Left renal cortex interstitium (tissue), 4 donors: Measurements from ENCODE around the gene RAN. TPM values are rescaled to one million over a fixed set of nuclear protein-coding genes. Genes with fewer than 3 reads are reported as not detected.
A peak's percentile ranks its signal among the peaks of the same experiment; 100 is the strongest.
"Not testable (repeated sequence)": the region's sequence is repeated elsewhere in the genome, so short reads cannot be mapped to it uniquely, and the experiment has no call there.

Source experiments
- DNase-seq, 4 donors: peaks; one replicate each; pipeline ENCODE4 v3.0.0-alpha.2; 2013; ENCODE audit warnings: low read depth in 4 of 4, low spot score in 2 of 4, missing footprints in 1 of 4
- polyA plus RNA-seq, 4 donors: library from polyadenylated mRNA; unstranded; fragments of 120-200 nt; gene quantifications; one replicate each; pipeline ENCODE4 v1.2.1, GENCODE V29; 2013; ENCODE audit not compliant: insufficient read length in 4 of 4

RAN gene
- polyA plus RNA-seq, result 100 to 1,000 TPM; 571 to 701 (median 636) TPM

DNA sequence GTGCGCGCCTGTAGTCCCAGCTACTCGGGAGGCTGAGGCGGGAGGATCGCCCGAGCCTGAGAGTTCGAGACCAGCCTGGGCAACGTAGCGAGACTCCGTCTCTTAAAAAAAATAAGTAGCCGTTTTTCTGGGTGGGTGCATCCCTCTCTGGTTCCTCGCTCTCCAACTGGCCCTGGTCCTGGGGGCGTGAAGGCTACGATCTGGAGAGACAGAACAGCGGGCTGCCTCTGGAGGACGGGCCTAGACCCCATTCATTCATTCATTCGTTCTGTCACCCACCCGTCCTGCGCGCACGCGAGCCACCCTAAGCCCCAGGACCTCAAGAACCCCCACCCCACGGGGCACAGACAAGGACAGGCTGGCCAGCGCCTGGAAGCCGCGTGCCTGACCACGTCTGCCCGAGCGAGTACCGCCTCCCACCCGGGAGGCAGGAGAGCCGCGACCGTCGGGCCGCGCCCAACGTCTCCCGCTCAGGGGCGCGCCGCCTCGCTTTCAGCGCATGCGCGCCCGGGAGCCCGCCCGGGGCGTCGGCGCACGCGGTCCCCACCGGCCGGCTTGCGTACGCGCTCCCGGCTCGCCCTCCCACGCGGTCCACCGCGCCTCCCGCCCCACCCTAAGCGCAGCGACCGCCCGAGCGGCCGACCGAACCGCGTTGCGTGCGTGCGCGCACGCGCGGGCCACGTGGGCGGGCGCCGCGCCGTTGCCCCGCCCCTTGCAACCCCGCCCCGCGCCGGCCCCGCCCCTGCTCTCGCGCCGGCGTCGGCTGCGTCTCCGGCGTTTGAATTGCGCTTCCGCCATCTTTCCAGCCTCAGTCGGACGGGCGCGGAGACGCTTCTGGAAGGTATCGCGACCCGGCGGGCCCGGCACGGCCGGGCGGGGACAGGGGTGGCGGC, at the start of gene RAN:
Gene RAN (plus strand): TSS at position 781 of the 893 bp plus-strand sequence. CDS start 528 bp downstream, outside the sequence.
- peak in 3 of 4 donors; percentile 67 to 82 (median 81) for DNase-seq

GRCh38 chr12:130825771-130826150, 46.1 kb upstream of the RAN start:
- DNase-seq, result no peak

DNA sequence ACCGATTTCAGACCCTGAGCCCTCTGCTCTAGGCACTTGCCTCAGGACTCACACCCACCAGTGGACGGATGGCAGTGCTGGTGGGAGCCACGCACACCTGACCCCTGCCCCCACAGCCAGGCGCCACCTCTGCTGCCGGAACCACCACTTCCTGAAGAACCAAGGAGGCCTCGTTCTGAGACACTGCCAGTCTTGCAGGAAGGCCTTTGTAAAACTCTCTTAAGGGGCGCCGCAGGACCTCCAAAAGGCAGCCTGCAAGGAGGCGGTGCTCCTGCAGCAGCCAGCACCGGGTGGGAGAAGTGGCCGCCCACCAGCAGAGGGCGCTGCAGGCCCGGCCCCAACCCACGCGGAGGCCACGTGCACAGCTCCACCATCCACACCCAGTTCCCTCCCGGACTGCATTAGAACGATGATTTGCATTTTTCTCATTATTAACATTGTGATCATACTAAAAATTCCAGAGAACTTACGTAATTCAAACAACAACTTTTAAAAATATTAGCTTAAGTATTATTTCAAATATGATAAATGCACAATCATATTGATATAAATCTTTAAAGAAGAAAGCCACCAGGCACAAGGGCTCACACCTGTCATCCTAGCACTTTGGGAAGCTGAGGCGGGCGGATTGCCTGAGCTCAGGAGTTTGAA, 45.6 kb upstream of the RAN start:
- DNase-seq, result no peak

DNA sequence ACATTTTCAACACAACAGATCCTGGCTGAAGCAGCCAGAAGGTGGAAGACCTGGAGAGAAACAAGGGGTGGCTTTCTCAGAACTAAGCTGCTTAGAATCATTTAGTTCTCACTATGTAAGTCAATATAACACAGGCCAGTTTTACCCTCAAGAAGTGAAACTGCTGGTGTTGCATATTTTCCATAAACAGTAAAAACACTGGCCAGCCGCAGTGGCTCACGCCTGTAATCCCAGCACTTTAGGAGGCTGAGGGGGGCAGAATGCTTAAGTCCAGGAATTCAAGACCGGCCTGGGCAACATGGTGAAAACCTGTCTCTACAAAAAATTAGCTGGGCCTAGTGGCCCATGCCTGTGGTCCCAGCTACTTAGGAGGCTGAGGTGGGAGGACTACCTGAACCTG, 44.4 kb upstream of the RAN start:
- no peak for DNase-seq

GRCh38 chr12:130828895-130829294, 43.0 kb upstream of the RAN start:
- DNase-seq, result no peak

DNA sequence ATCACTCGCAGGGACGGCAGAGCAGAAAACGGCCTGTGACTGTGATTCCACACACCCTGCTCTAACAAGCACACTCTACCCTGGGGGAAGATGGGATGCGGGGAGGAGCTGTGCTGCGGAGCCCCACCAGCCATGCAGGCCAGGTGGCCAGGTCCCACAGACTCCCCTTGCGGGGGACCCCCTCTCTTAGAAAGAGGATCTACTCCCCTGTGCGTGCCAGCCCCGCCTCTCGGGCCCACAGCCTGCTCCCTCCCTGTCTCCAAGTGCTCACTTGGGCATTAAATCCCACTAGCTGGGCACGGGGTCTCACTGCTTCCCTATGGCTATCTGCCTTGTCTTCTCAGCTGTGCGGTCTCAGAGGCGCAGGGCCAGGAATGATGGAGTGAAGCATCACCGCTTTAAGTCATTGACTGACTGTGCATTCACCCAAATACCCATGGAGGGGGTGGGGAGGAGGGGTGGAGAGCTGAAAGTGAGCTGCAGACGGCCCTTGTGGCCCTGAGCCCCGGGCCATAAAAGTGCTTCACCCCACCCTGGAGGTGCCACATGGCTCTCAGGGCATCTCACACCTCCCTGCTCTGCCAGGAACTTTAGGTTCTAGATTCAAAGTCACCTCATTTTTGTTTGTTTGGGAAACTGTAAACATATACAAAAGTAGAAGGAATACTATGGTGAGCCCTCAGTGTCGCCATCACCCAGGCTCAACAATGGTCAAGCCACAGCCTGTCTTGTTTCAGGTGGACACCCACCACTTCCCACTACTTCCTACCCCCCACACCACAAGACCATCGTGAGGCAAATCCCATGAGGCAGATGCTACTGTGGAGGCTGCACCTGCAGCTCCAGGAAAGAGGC, 42.2 kb upstream of the RAN start:
- no peak for DNase-seq

DNA sequence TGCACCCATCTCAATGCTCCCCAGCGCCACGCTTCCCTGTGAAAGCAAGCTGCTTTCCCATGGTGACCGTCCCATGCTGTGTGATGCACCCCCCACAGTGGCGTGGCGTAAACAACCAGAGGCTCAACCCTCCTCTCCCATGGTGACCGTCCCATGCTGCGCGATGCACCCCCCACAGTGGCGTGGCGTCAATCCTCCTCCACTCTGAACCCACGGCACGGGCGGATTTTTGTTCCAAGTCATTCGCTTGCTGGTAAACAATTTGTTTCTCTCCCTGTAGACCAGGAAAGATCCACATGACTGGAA, 41.7 kb upstream of the RAN start:
- DNase-seq, result no peak

DNA sequence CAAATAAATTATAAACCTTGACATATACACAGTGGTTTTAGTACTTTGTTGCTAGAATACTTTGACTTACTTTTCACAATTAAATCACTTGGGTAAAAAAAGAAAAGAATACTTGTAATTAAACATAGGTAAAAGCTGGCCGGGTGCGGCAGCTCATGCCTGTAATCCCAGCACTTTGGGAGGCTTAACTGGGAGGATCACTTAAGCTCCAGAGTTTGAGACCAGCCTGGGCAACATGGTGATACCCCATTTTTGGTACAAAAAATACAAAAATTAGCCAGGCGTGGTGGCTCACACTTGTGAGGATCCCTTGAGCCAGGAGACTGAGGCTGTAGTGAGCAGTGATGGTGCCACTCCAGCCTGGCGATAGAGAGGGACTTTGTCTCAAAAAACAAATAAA, 40.6 kb upstream of the RAN start:
- DNase-seq, result no peak

GRCh38 chr12:130831876-130832405, 39.9 kb upstream of the RAN start:
- no peak for DNase-seq

DNA sequence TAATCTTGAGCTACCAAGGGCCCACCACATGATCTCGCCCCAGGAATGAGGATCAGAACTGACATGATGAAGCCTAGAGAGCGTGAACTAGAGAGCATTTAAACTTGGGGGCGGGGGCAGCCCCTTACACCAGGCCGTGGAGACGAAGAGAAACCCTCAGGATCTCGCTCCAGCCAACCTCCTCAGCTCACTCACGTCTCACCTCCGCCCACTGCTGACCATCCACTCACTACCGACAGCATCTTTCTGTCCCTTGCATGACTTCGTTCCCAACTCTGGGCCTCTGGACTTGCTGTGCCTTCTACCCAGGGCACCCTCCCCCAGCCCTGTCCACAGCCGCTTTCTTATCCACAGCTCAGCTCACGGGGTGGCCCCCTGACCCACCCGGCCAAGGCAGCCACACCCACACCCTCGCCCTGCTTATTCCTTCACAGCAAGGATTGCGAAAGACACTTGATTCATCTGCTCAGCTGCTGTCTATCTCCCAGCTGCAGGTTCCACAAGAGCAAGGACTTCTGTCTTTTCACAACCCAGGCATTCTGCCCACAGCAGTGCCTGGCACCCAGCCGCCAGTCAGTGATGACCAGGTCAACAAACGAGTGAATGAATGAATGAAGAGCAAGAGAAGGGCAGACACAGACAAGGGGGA, 39.2 kb upstream of the RAN start:
- DNase-seq, result no peak

DNA sequence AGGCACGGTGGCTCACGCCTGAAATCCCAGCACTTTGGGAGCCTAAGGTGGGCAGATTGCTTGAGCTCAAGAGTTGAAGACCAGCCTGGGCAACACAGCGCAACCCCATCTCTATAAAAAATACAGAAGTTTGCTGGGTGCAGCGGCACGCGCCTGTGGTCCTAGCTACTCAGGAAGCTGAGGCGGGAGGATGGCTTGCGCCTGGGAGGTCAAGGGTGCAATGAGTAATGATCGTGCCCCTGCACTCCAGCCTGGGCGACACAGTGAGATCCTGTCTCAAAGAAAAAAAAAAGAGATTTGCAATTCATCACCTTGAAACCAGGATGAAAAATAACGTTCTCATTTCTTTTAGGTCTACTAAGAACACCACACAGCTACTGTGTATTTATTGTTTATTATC, 36.9 kb upstream of the RAN start:
- no peak for DNase-seq

DNA sequence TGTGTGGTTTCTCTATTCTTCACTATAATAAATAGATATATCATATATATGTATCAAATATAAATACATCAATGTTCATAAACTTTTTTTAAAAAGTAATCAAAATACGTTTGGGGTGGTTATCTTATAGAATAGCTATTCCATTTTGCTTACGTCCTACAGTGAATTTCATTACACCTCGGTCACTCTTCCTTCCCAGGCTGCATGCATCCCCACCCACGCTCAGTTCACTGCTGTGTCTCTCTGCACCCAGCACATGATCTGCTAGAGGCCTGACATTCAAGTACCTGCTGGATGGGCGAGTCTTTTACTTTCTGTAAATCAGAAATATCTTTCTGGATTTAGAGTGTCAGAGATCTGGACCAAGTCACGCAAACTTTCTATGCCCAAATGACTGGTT, 36.4 kb upstream of the RAN start:
- DNase-seq, result no peak

DNA sequence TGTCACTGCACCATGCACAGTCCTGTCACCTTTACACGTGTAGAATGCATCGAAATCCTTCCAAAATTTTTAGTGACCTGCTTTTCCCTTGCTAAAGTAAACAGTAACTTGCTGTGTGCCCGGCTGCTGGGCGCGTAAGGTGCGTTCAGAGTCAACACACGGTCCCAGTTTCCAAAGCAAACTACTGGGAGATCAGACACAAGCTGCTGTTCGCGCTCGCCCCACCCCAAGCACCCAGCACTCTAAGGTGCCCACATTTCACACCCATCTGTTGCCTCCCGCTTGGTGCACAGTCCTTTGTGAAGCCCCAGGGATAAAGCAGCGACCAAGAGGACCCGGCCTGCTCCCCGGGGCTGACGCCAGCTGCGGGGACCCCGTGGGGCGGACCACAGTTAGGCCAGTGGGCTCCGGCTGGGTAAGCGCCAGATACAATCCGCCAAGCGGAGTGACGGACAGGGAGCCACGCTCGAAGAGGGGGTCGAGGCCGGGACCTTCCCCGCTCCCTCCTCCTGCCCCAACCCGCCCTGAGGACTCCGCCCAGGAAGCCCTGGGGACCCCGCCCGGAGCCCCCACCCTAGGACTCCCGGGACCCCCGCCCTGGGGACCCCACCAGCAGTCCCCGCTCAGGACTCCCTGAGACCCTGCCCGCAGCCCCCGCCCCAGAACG, 33.4 kb upstream of the RAN start:
- DNase-seq, result no peak

DNA sequence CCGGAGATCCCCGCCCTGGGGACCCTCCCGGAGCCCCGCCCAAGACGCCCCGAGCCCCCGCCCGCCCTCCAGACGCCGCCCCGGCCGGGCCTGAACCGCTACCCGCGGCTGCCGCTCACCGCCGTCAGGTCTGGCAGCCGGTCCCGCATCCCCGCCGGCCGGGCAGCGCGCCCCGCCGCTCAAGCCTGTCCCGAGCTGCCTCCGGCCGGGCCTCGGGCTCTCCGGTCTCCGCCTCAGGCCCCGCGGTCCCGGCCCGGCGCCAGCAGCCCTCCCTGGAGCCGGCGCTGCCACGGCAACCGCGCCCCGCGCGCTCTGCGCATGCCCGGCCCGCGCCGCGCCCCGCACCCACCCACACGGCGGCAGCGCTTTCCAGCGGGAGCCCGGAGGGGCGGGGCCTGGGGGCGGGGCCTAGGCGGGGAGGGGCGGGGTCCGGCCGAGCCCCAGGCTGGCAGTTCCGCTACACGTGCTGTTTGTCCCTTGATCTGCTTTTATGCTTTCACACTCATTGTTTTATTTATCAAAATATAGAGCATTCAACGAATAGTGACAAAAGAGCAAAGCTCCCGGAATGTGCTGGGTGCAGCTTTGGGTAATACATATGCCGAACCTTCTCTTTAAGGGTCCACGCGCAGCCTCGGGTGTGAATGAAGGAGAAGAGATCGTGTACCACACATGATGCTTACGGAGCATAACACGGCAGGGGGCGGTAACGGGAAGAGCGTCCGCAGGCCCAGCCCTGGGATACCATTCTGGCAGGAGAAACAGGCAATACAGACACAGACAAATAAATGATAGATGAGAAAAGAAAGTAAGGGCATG, 32.7 kb upstream of the RAN start, which contains the start of gene STX2:
Gene STX2 (minus strand): TSS at position 300 of the 819 bp plus-strand sequence. CDS start 151 bp downstream, at position 149.
- peak in 2 of 4 donors; percentile 63 to 73 for DNase-seq

GRCh38 chr12:130839770-130840404, 32.0 kb upstream of the RAN start:
- DNase-seq, result peak in 1 of 4 donors; percentile 50

- DNase-seq, result no peak
Observed at GRCh38 chr12:130846369-130846768, 25.5 kb upstream of the RAN start.

DNA sequence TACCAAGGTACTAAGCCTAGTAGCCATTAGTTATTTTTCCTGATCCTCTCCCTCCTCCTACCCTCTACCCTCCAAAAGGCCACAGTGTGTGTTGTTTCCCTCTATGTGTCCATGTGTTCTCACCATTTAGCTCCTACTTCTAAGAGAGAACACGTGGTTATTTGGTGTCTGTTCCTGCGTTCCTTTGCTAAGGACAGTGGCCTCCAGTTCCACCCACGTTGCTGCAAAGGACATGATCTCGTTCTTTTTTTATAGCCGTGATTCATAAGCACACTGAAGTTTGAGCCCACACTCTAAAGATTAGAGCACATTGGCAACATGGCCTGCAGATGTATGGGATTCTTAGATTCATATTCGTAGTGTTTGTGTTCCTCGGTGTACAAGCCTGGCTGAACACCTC, 24.8 kb upstream of the RAN start:
- no peak for DNase-seq

DNA sequence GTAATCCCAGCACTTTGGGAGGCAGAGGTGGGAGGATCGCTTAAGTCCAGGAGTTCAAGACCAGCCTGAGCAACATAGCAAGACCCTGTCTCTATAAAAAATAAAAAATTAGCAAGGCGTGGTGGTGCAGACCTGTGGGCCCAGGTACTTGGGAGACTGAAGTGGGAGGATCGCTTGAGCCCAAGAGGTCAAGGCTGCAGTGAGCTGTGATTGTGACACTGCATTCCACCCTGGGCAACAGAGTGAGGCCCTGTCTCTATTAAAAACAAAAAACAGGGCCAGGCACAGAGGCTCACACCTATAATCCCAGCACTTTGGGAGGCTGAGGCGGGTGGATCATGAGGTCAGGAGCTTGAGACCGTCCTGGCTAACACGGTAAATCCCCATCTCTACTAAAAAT, 23.8 kb upstream of the RAN start:
- DNase-seq, result not testable (repeated sequence)
